SK-N-SH (cell line): ENCODE measurements around the gene OR2T29. TPM values are rescaled to one million over a fixed set of nuclear protein-coding genes. Genes with fewer than 3 reads are reported as not detected.
A peak's percentile ranks its signal among the peaks of the same experiment; 100 is the strongest.
"Not testable (repeated sequence)": the region's sequence is repeated elsewhere in the genome, so short reads cannot be mapped to it uniquely, and the experiment has no call there.

Source experiments
- CTCF ChIA-PET: fragments of 300-600, 350-600 bp; formaldehyde crosslinking; extraction: SDS; loops from one replicate; lab custom pipeline; 2021; lab: Yijun Ruan, JAX
- POLR2A ChIA-PET: fragments of 350-600 bp; sonication (Branson Sonifier 250); formaldehyde crosslinking; extraction: SDS; loops from one replicate; lab custom pipeline; 2020; ENCODE audit warnings: antibody characterized with exemption, inconsistent platforms; lab: Yijun Ruan, JAX
- DNase-seq: peaks from one replicate; pipeline ENCODE4 v3.0.0; 2012
- H2AFZ ChIP-seq: fragments of 200-600 bp; sonication (generic); 2 replicates; pipeline ENCODE4 v1.8.1; 2016; ENCODE audit warnings: antibody characterized with exemption, mild to moderate bottlenecking, low read depth
- H3F3A ChIP-seq: fragments of 200-600 bp; sonication (generic); replicated peaks from 2 replicates; pipeline ENCODE3; 2016; ENCODE audit warnings: antibody characterized with exemption, mild to moderate bottlenecking; ENCODE audit not compliant: insufficient read depth
- H3K27ac ChIP-seq, 2 experiments: fragments of 200-500 bp in 1 of 2; fragments of 200-600 bp in 1 of 2; sonication (Bioruptor generic) in 1 of 2; sonication (generic), shearing (Covaris generic) in 1 of 2; 2 replicates each; pipeline versions ENCODE4 v1.5.1 to v1.6.1; 2014 to 2016; ENCODE audit warnings: low read depth in 2 of 2, inconsistent platforms in 1 of 2, low read length in 1 of 2, mild to moderate bottlenecking in 1 of 2, mixed read lengths in 1 of 2
- H3K27me3 ChIP-seq: fragments of 200-600 bp; sonication (generic), shearing (Covaris generic); 2 replicates; pipeline ENCODE4 v1.6.1; 2016; ENCODE audit warnings: mixed run types; ENCODE audit not compliant: insufficient read depth
- H3K36me3 ChIP-seq, 2 experiments: fragments of 200-500 bp in 1 of 2; fragments of 200-600 bp in 1 of 2; sonication (Bioruptor generic) in 1 of 2; sonication (generic) in 1 of 2; replicated peaks in 1 of 2; 2 replicates each; pipeline versions ENCODE3 to v1.5.1; 2014 to 2016; ENCODE audit warnings: low read length in 1 of 2, mild to moderate bottlenecking in 1 of 2; ENCODE audit not compliant: insufficient read depth in 2 of 2, control insufficient read depth in 1 of 2
- H3K4me1 ChIP-seq, 2 experiments: fragments of 200-500 bp in 1 of 2; fragments of 200-600 bp in 1 of 2; sonication (Bioruptor generic) in 1 of 2; sonication (generic), shearing (Covaris generic) in 1 of 2; 2 replicates each; pipeline versions ENCODE4 v1.5.1 to v1.6.1; 2014 to 2016; ENCODE audit warnings: low read depth in 1 of 2, low read length in 1 of 2, mixed run types in 1 of 2; ENCODE audit not compliant: insufficient read depth in 2 of 2, control insufficient read depth in 1 of 2
- H3K4me2 ChIP-seq: fragments of 200-600 bp; sonication (generic), shearing (Covaris generic); 2 replicates; pipeline ENCODE4 v1.6.1; 2017; ENCODE audit warnings: mixed run types
- H3K4me3 ChIP-seq, 2 experiments: fragments of 200-500 bp in 1 of 2; fragments of 200-600 bp in 1 of 2; sonication (Bioruptor generic) in 1 of 2; sonication (generic), shearing (Covaris generic) in 1 of 2; 2 replicates each; pipeline versions ENCODE4 v1.5.1 to v1.8.1; 2014 to 2016; ENCODE audit warnings: low read depth in 2 of 2, inconsistent platforms in 1 of 2, low read length in 1 of 2, mild to moderate bottlenecking in 1 of 2, mixed read lengths in 1 of 2, moderate library complexity in 1 of 2
- H3K79me2 ChIP-seq: fragments of 200-600 bp; sonication (generic); 2 replicates; pipeline ENCODE4 v1.8.1; 2017; ENCODE audit warnings: mild to moderate bottlenecking; ENCODE audit not compliant: insufficient read depth
- H3K9ac ChIP-seq: fragments of 200-600 bp; sonication (generic); 2 replicates; pipeline ENCODE4 v1.6.1; 2017; ENCODE audit warnings: mixed run types
- H3K9me2 ChIP-seq: fragments of 200-600 bp; sonication (generic); 2 replicates; pipeline ENCODE4 v1.6.1; 2017; ENCODE audit warnings: mixed run types
- H3K9me3 ChIP-seq: fragments of 200-600 bp; sonication (generic); 2 replicates; pipeline ENCODE4 v1.6.1; 2017; ENCODE audit warnings: mixed run types, mild to moderate bottlenecking, moderate library complexity
- H4K20me1 ChIP-seq: fragments of 200-600 bp; sonication (generic); 2 replicates; pipeline ENCODE4 v1.6.1; 2017; ENCODE audit warnings: mild to moderate bottlenecking, mixed run types; ENCODE audit not compliant: insufficient read depth
- WGBS: methylation state at CpG from one replicate; pipeline ENCODE4 v1.1.6; 2017; ENCODE audit warnings: low lambda C conversion rate; 5-methylcytosine and 5-hydroxymethylcytosine counted together
- polyA plus RNA-seq, 3 experiments: library from polyadenylated mRNA; depleted of rRNA; stranded (reverse); fragments of >200 nt; gene quantifications; 2 replicates each; pipeline ENCODE4 v1.2.3, GENCODE V29; 2012

Gene OR2T29
- polyA plus RNA-seq, 1 of the 3 experiments (the other 2 are of a cell fraction): not detected

DNA sequence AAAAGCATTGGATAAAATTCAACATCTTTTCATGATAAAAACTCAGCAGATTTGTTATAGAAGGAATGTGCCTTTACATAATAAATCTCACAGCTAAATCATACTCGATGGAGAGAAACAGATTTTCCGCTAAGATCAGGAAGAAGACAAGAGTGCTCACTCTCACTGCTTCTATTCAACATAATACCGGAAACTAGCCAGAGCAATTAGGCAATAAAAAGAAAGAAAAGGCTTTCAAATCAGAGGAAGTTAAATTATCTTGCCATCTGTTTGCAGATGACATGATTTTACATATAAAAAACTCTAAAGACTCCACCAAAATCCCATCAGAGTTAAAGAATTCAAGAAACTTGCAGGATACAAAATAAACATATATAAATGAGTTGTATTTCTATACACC is 8.2 kb upstream of the OR2T29 start:
- H3K4me3 ChIP-seq, H3K4me2 ChIP-seq, H3K36me3 ChIP-seq, H4K20me1 ChIP-seq, H3K9me3 ChIP-seq, H3K9me2 ChIP-seq, H3K79me2 ChIP-seq, H3K9ac ChIP-seq, H3K27me3 ChIP-seq, CTCF ChIA-PET, H3F3A ChIP-seq, H3K4me1 ChIP-seq, H2AFZ ChIP-seq, H3K27ac ChIP-seq, DNase-seq, POLR2A ChIA-PET: not testable (repeated sequence)
- WGBS: 3% methylated on average over 3 of the region's 3 CpGs

DNA sequence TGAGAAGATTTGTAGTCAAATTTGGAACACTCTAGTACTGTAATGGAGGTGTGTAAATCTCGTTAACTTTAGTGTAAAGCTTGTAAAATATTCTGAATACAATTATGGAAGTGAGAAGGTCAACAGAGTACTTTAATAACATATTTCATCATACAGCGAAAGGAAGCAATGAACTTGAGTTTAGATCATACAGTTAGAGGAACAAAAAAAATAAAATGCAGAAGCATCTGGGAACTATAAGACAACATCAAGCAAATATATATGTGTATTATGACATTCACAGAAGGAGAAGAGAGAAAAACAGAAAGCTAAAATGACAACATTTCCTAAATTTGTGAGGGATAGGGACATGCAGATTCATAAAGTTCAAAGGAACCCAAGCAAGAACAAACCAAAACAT is 6.5 kb upstream of the OR2T29 start:
- POLR2A ChIA-PET, H3K79me2 ChIP-seq, H3K4me1 ChIP-seq, H3K9ac ChIP-seq, H3K27me3 ChIP-seq, H2AFZ ChIP-seq, H3K9me2 ChIP-seq, H3K4me2 ChIP-seq, H3K4me3 ChIP-seq, H3K9me3 ChIP-seq, H3K36me3 ChIP-seq, H4K20me1 ChIP-seq, CTCF ChIA-PET, H3K27ac ChIP-seq, DNase-seq, H3F3A ChIP-seq: not testable (repeated sequence)
- WGBS: 5% methylated on average over 2 of the region's 2 CpGs

DNA sequence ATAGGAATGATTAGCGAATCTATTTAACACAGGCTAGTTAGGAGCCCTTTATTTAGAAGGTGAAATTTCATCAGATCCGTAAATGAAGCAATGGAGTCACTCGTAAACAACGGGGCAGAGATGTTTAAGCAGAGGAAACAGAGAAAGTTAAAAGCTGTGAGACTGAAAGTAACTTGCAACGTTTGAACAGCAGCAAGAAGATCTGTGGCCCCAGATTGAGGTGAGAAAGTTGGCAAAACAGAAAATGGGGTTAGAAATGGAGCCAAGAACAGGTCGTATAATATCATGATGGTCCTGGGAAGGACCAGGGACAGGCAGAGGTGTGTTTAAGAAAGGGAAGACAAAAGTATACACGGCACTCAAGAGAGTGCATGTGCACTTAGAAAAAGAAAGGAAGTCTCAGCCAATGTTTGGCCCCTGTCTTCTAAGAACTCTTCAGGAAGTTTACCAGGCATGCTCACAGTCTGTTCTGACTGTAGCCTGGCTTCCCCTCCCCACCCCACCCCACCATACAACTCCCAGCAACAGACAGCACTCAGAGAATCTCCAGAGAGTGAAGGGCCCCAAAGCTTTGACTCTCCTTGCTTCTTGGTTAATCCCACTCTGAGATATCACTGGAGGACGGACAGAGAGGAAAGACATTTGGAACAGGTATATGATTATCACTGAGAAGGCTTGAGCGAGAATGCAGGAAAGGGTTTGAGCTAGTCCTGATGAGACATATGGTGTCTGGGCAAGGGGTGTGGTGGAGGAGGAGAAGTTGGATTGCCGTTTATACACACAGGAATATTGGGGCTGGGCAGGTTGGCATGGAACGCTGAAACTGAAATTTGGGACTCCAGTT is 3.2 kb upstream of the OR2T29 start:
- H2AFZ ChIP-seq, DNase-seq, H3K9me2 ChIP-seq, H3K4me3 ChIP-seq, H3F3A ChIP-seq, H3K36me3 ChIP-seq, H4K20me1 ChIP-seq, H3K79me2 ChIP-seq, H3K9ac ChIP-seq, POLR2A ChIA-PET, H3K4me1 ChIP-seq, H3K27ac ChIP-seq, H3K27me3 ChIP-seq, CTCF ChIA-PET, H3K9me3 ChIP-seq: not testable (repeated sequence)
- WGBS: under 1% methylated on average over 11 of the region's 11 CpGs
- peak overlapping the region; percentile 50; the same call in 1 of the 2 replicates for H3K4me2 ChIP-seq

DNA sequence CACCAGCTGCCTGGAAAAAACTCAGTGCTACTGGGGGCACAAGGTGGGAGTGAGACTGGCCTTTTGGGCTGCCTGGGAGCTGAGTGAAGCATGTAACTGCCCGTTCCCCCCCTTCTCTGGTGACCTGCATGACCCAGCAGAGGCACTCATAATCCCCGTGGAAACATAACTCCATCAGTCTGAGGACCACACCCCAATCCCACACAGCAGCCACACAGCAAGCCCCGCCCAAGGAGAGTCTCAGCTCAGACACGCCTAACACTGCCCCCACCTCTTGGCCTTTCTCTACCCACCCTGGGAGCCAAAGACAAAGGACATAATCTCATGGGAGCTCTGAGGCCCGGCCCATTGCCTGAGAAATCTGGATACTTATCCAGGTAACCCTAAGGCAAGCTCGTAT is 11.5 kb downstream of the OR2T29 start:
- POLR2A ChIA-PET, H3K9me2 ChIP-seq, H3K36me3 ChIP-seq, H3K27me3 ChIP-seq, H3K9me3 ChIP-seq, H4K20me1 ChIP-seq, H3K4me2 ChIP-seq, DNase-seq, H3K4me1 ChIP-seq, H3K9ac ChIP-seq, H3K4me3 ChIP-seq, CTCF ChIA-PET, H3F3A ChIP-seq, H2AFZ ChIP-seq, H3K79me2 ChIP-seq, H3K27ac ChIP-seq: not testable (repeated sequence)
- WGBS: no CpG with 5 or more reads among the region's 6 CpGs

DNA sequence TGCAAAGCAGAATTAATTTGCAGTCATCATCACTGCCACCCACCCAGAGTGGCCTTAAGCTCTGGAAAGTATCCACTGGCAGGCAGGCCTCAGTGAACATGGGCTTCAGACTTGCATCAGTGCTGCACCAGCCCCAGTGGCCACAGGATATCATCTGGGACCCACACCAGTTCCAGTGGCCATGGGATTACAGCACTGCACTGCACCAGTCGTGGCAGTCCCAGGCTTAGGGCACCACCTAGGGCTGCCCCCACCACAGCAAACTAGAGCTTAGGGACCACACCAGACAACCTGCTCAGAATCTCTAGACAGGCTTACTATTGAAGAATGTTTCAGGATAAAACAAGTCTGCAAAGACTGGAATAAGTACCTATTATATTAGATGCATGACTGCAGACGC is 15.2 kb downstream of the OR2T29 start:
- H3K27me3 ChIP-seq, H3K9me3 ChIP-seq, H3K36me3 ChIP-seq, H3K4me3 ChIP-seq, H3F3A ChIP-seq, H3K4me2 ChIP-seq, H3K4me1 ChIP-seq, H3K9me2 ChIP-seq, CTCF ChIA-PET, H4K20me1 ChIP-seq, POLR2A ChIA-PET, H3K27ac ChIP-seq, H2AFZ ChIP-seq, H3K79me2 ChIP-seq, DNase-seq, H3K9ac ChIP-seq: not testable (repeated sequence)
- WGBS: no CpG with 5 or more reads among the region's 2 CpGs

DNA sequence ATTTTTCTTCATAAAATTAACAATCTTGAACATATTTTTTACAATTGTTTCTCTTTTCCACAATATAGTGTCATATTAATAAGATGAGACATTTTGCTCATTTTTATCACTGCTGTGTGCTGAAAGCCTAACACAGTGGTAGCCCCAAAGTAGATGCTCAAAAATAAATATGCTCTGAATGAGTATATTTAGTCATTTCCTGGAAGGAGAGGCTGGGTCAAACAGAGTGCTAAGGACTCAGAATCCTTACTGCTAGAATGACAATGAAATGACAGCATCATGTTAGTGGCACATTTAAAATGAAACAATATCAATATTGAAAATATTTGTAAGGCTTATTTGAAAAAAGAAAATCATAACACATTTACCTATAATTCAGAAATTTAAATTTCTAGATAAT is 25.1 kb downstream of the OR2T29 start:
- H4K20me1 ChIP-seq, POLR2A ChIA-PET, H3K9me2 ChIP-seq, H3K27me3 ChIP-seq, H3K27ac ChIP-seq, H3K4me3 ChIP-seq, H3K4me2 ChIP-seq, H3K9me3 ChIP-seq, H2AFZ ChIP-seq, H3K9ac ChIP-seq, CTCF ChIA-PET, H3F3A ChIP-seq, DNase-seq, H3K36me3 ChIP-seq, H3K4me1 ChIP-seq, H3K79me2 ChIP-seq: not testable (repeated sequence)
